Tibial nerve (tissue), 3 donors: Measurements from ENCODE around the gene LRRC74A.

Experiments used
- CTCF ChIP-seq, 5 experiments: fragments of 200-600 bp in 3 of 5; fragments of 450-650 bp in 2 of 5; sonication (generic) in 3 of 5; IDR thresholded peaks; one replicate each; pipeline ENCODE4 v1.5.1; 2016 to 2019; ENCODE audit warnings: antibody characterized with exemption in 5 of 5, mild to moderate bottlenecking in 3 of 5, moderate library complexity in 2 of 5
- POLR2A ChIP-seq, 2 donors: fragments of 450-650 bp; IDR thresholded peaks; one replicate each; pipeline ENCODE4 v1.6.1; 2017; ENCODE audit warnings: antibody characterized with exemption in 2 of 2, mild to moderate bottlenecking in 2 of 2, moderate library complexity in 2 of 2

GRCh38 chr14:76881348-76881747, 55.1 kb downstream of the LRRC74A start:
- TF ChIP-seq POLR2A (IDR thresholded peaks at IDR 0.05) (no peak), CTCF (IDR thresholded peaks at IDR 0.05) (no peak)
